H1 (cell line): ENCODE data around the gene RAB10. TPM values are rescaled to one million over a fixed set of nuclear protein-coding genes. Genes with fewer than 3 reads are reported as not detected.

Experiments
- ASH2L ChIP-seq: fragments of 200-600, 300-600 bp; sonication (generic); IDR thresholded peaks from one replicate; pipeline ENCODE4 v1.7.1; 2017; ENCODE audit warnings: low read length
- CHD1 ChIP-seq: IDR thresholded peaks from 2 replicates; pipeline ENCODE4 v1.6.1; 2012; ENCODE audit warnings: low read depth, low read length, improper control_type of control experiment
- GTF2F1 ChIP-seq: IDR thresholded peaks from 2 replicates; pipeline ENCODE4 v1.6.1; 2012; ENCODE audit warnings: low read depth, low read length, improper control_type of control experiment, borderline replicate concordance
- HDAC6 ChIP-seq: IDR thresholded peaks from one replicate; pipeline ENCODE4 v1.7.1; 2012; ENCODE audit warnings: low read depth, mild to moderate bottlenecking, inconsistent platforms, low read length, moderate library complexity
- TBP ChIP-seq: IDR thresholded peaks from 2 replicates; pipeline ENCODE4 v1.6.1; 2011; ENCODE audit warnings: low read depth, low read length, improper control_type of control experiment
- polyA plus RNA-seq, 7 experiments: library from polyadenylated mRNA; depleted of rRNA in 3 of 7; stranded (reverse) in 5 of 7; unstranded in 2 of 7; fragments of >200 nt in 5 of 7; fragments of 200-250 nt in 2 of 7; gene quantifications; 1 replicate in 5 of 7; 2 replicates in 1 of 7; 4 replicates in 1 of 7; pipeline versions ENCODE4 v1.2.1 to v1.2.3, GENCODE V29; 2011 to 2013; ENCODE audit warnings: missing spikeins in 2 of 7, mixed read lengths in 2 of 7
- total RNA-seq: library from RNA; stranded (reverse); fragmentation: NEBNext Ultra II Directional; extraction: Animal tissue kit (Norgen Biotek cat#: 25700); gene quantifications from 2 replicates; pipeline ENCODE4 v1.2.1, GENCODE V29; 2021
- TF ChIP-seq, protein P1 (sequence below): IDR thresholded peaks from 2 replicates; pipeline ENCODE4 v1.6.1; 2011; ENCODE audit warnings: low read depth, mild to moderate bottlenecking, low read length; ENCODE audit not compliant: insufficient read depth

RAB10 gene
- total and polyA plus RNA-seq, 2 of the 8 experiments (the other 6 are each of a cell fraction or from before 2014, with no cell fraction given), result 42.6 to 136 TPM

DNA sequence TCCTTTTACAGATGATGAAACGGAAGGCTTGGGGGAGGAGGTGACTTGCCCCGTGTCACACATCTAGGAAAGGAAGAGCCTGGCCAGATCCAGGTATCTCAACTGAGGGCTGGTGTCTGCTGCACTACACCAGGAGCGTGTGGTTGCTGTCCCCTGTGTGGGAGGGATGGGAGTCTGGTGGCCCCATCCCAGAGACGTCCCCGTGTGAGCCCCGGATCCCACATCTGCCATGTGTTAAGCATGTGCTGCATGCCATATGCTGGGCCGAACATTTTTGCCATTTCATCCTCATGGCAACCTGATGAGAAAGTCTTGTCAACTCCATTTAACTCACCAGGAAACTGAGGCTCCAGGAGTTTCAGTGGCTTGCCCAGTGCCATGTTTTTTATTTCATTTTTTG lies 143.2 kb downstream of the RAB10 start (continued):
- TF ChIP-seq, protein P1, sequence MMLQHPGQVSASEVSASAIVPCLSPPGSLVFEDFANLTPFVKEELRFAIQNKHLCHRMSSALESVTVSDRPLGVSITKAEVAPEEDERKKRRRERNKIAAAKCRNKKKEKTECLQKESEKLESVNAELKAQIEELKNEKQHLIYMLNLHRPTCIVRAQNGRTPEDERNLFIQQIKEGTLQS, result no peak
- no peak for TF ChIP-seq ASH2L
- no peak for TF ChIP-seq HDAC6
- TF ChIP-seq GTF2F1, result no peak
- TF ChIP-seq CHD1, result no peak
- TF ChIP-seq TBP, result no peak
